Suprapubic skin (tissue), 4 donors: ENCODE measurements around the gene NFATC2. TPM values are rescaled to one million over a fixed set of nuclear protein-coding genes. Genes with fewer than 3 reads are reported as not detected.

Source experiments
- DNase-seq, 2 donors: peaks; one replicate each; pipeline ENCODE4 v3.0.0-alpha.2; 2019; ENCODE audit warnings: low spot score in 2 of 2
- H3K27ac ChIP-seq: fragments of 200-600 bp; sonication (generic); one replicate; pipeline ENCODE4 v1.5.1; 2019
- H3K27me3 ChIP-seq: fragments of 200-600 bp; sonication (generic); one replicate; pipeline ENCODE4 v1.5.1; 2019
- H3K36me3 ChIP-seq: fragments of 200-600 bp; sonication (generic); one replicate; pipeline ENCODE4 v1.5.1; 2019
- H3K4me1 ChIP-seq: fragments of 200-600 bp; sonication (generic); one replicate; pipeline ENCODE4 v1.5.1; 2019
- H3K4me3 ChIP-seq: fragments of 200-600 bp; sonication (generic); one replicate; pipeline ENCODE4 v1.5.1; 2019; ENCODE audit warnings: mild to moderate bottlenecking
- H3K9me3 ChIP-seq: fragments of 200-600 bp; sonication (generic); one replicate; pipeline ENCODE4 v1.5.1; 2019
- CTCF ChIP-seq, 2 donors: fragments of 200-600 bp in 1 of 2; fragments of 450-650 bp in 1 of 2; sonication (generic) in 1 of 2; IDR thresholded peaks; one replicate each; pipeline ENCODE4 v1.5.1; 2016 to 2019; ENCODE audit warnings: antibody characterized with exemption in 2 of 2, mild to moderate bottlenecking in 1 of 2, moderate library complexity in 1 of 2
- EP300 ChIP-seq: sonication (generic); formaldehyde crosslinking; IDR thresholded peaks from one replicate; pipeline ENCODE4 v1.6.1; 2017; ENCODE audit warnings: antibody characterized with exemption
- POLR2A ChIP-seq, 2 donors: fragments of 450-650 bp; IDR thresholded peaks; one replicate each; pipeline ENCODE4 v1.6.1; 2017; ENCODE audit warnings: antibody characterized with exemption in 2 of 2, mild to moderate bottlenecking in 2 of 2, moderate library complexity in 2 of 2
- POLR2AphosphoS5 ChIP-seq, 3 donors: sonication (generic); formaldehyde crosslinking; IDR thresholded peaks; one replicate each; pipeline ENCODE4 v1.6.1; 2017; ENCODE audit warnings: antibody characterized with exemption in 3 of 3
- WGBS: methylation state at CpG from one replicate; pipeline ENCODE4 v1.1.5; 2018; 5-methylcytosine and 5-hydroxymethylcytosine counted together
- total RNA-seq, 4 donors: library from RNA; depleted of rRNA; stranded (reverse); fragments of >200 nt; gene quantifications; one replicate each; pipeline ENCODE4 v1.1.0, GENCODE V29; 2016

NFATC2 gene
- total RNA-seq, 4 donors from 2014 or later, result 5.4 to 15.7 (median 8.4) TPM

GRCh38 chr20:51531141-51531710 lies 11.3 kb downstream of the NFATC2 start:
- H3K27me3 ChIP-seq, result no peaks in the 10 kb centered on the region
- H3K27ac ChIP-seq, result no peak overlapping the region
- TF ChIP-seq POLR2AphosphoS5 (IDR thresholded peaks at IDR 0.05) (no peak), EP300 (no peak), POLR2A (IDR thresholded peaks at IDR 0.05) (no peak), CTCF (IDR thresholded peaks at IDR 0.05) (no peak)
- WGBS, result 88% methylated on average over 10 of the region's 11 CpGs
- no peak for DNase-seq
- no peaks in the 10 kb centered on the region for H3K9me3 ChIP-seq
- H3K36me3 ChIP-seq, result no peaks in the 10 kb centered on the region
- H3K4me3 ChIP-seq, result no peak overlapping the region
- peaks cover 29% of the 10 kb centered on the region for H3K4me1 ChIP-seq

- H3K9me3 ChIP-seq, result no peaks in the 10 kb centered on the region
- H3K4me3 ChIP-seq, result no peak overlapping the region
- H3K4me1 ChIP-seq, result peaks cover 36% of the 10 kb centered on the region
- no peak for DNase-seq
- no peak overlapping the region for H3K27ac ChIP-seq
- no peaks in the 10 kb centered on the region for H3K27me3 ChIP-seq
- WGBS, result 69% methylated on average over 5 of the region's 5 CpGs
- no peaks in the 10 kb centered on the region for H3K36me3 ChIP-seq
- TF ChIP-seq POLR2AphosphoS5 (IDR thresholded peaks at IDR 0.05) (no peak), EP300 (no peak), POLR2A (IDR thresholded peaks at IDR 0.05) (no peak), CTCF (IDR thresholded peaks at IDR 0.05) (no peak)
Measured at GRCh38 chr20:51529758-51530157, 12.8 kb downstream of the NFATC2 start.

GRCh38 chr20:51529081-51529681 lies 13.3 kb downstream of the NFATC2 start:
- WGBS, result 63% methylated on average over 13 of the region's 13 CpGs
- TF ChIP-seq POLR2A (IDR thresholded peaks at IDR 0.05) (no peak), EP300 (no peak), CTCF (IDR thresholded peaks at IDR 0.05) (no peak), POLR2AphosphoS5 (IDR thresholded peaks at IDR 0.05) (no peak)
- Histone ChIP-seq H3K4me1 (peaks cover 36% of the 10 kb centered on the region), H3K9me3 (no peaks in the 10 kb centered on the region), H3K36me3 (no peaks in the 10 kb centered on the region), H3K27me3 (no peaks in the 10 kb centered on the region), H3K27ac (no peak overlapping the region), H3K4me3 (no peak overlapping the region)
- DNase-seq, result no peak

- TF ChIP-seq POLR2AphosphoS5 (IDR thresholded peaks at IDR 0.05) (no peak), EP300 (no peak), CTCF (IDR thresholded peaks at IDR 0.05) (no peak), POLR2A (IDR thresholded peaks at IDR 0.05) (no peak)
- 73% methylated on average over 7 of the region's 7 CpGs for WGBS
- H3K27me3 ChIP-seq, result no peaks in the 10 kb centered on the region
- H3K27ac ChIP-seq, result no peak overlapping the region
- H3K4me3 ChIP-seq, result no peak overlapping the region
- H3K36me3 ChIP-seq, result no peaks in the 10 kb centered on the region
- H3K4me1 ChIP-seq, result peaks cover 32% of the 10 kb centered on the region
- DNase-seq, result no peak
- H3K9me3 ChIP-seq, result no peaks in the 10 kb centered on the region
Measured at GRCh38 chr20:51528263-51529027, 14.1 kb downstream of the NFATC2 start.

- TF ChIP-seq CTCF (IDR thresholded peaks at IDR 0.05) (no peak), POLR2A (IDR thresholded peaks at IDR 0.05) (no peak), POLR2AphosphoS5 (IDR thresholded peaks at IDR 0.05) (no peak), EP300 (no peak)
- no peak for DNase-seq
- 98% methylated on average over 4 of the region's 4 CpGs for WGBS
- Histone ChIP-seq H3K4me1 (peaks cover 20% of the 10 kb centered on the region), H3K36me3 (no peaks in the 10 kb centered on the region), H3K27me3 (no peaks in the 10 kb centered on the region), H3K9me3 (no peaks in the 10 kb centered on the region), H3K27ac (no peak overlapping the region), H3K4me3 (no peak overlapping the region)
Measured at GRCh38 chr20:51526754-51527153, 15.8 kb downstream of the NFATC2 start.
